Mesenchymal stem cell (in vitro differentiated cells and primary cell): ENCODE data around the gene TTLL9.

ENCODE experiments used
- DNase-seq: peaks from one replicate; pipeline ENCODE4 v3.0.0-alpha.2; 2013
- H2AFZ ChIP-seq: one replicate; pipeline ENCODE4 v1.6.1; 2013; ENCODE audit warnings: low read depth, mild to moderate bottlenecking, control low read depth, inconsistent platforms, low read length, moderate library complexity
- H2AK5ac ChIP-seq: 2 replicates; pipeline ENCODE4 v1.6.1; 2013; ENCODE audit warnings: low read length, moderate library complexity, mild to moderate bottlenecking, inconsistent platforms; ENCODE audit not compliant: severe bottlenecking
- H2BK120ac ChIP-seq: one replicate; pipeline ENCODE4 v1.6.1; 2013; ENCODE audit warnings: low read depth, mild to moderate bottlenecking, inconsistent platforms, low read length, moderate library complexity
- H2BK12ac ChIP-seq, 2 experiments: one replicate each; pipeline ENCODE4 v1.6.1; 2013; ENCODE audit warnings: inconsistent platforms in 2 of 2, low read length in 2 of 2, mild to moderate bottlenecking in 2 of 2, moderate library complexity in 2 of 2, control low read depth in 1 of 2
- H2BK15ac ChIP-seq: one replicate; pipeline ENCODE4 v1.6.1; 2013; ENCODE audit warnings: mild to moderate bottlenecking, low read depth, inconsistent platforms; ENCODE audit not compliant: poor library complexity, severe bottlenecking
- H2BK5ac ChIP-seq: 2 replicates; pipeline ENCODE4 v1.6.1; 2013; ENCODE audit warnings: low read depth, mild to moderate bottlenecking, low read length, control low read depth, inconsistent platforms; ENCODE audit not compliant: poor library complexity, severe bottlenecking
- H3K14ac ChIP-seq, 2 experiments: one replicate each; pipeline ENCODE4 v1.6.1; 2013; ENCODE audit warnings: inconsistent platforms in 2 of 2, low read length in 2 of 2, control low read depth in 1 of 2, mild to moderate bottlenecking in 1 of 2, moderate library complexity in 1 of 2
- H3K18ac ChIP-seq, 2 experiments: one replicate each; pipeline ENCODE4 v1.6.1; 2013; ENCODE audit warnings: inconsistent platforms in 2 of 2, low read length in 2 of 2, control low read depth in 1 of 2, low read depth in 1 of 2, mild to moderate bottlenecking in 1 of 2
- H3K23ac ChIP-seq, 2 experiments: one replicate each; pipeline ENCODE4 v1.6.1; 2013; ENCODE audit warnings: inconsistent platforms in 2 of 2, low read length in 2 of 2, mild to moderate bottlenecking in 2 of 2, moderate library complexity in 2 of 2, control low read depth in 1 of 2
- H3K27ac ChIP-seq: 2 replicates; pipeline ENCODE4 v1.5.1; 2013; ENCODE audit warnings: mild to moderate bottlenecking, moderate library complexity, low read length, control low read depth, inconsistent platforms; ENCODE audit not compliant: poor library complexity, severe bottlenecking
- H3K27me3 ChIP-seq, 2 experiments: 2 replicates each; pipeline versions ENCODE4 v1.6.1 to v1.7.0; 2013; ENCODE audit warnings: low read length in 2 of 2, mild to moderate bottlenecking in 2 of 2, moderate library complexity in 2 of 2, control low read depth in 1 of 2, inconsistent platforms in 1 of 2; ENCODE audit not compliant: control insufficient read depth in 1 of 2, insufficient read depth in 1 of 2
- H3K36me3 ChIP-seq, 2 experiments: 2 replicates each; pipeline versions ENCODE4 v1.6.1 to v1.7.0; 2013; ENCODE audit warnings: low read length in 2 of 2, control low read depth in 1 of 2, inconsistent platforms in 1 of 2, low read depth in 1 of 2, mild to moderate bottlenecking in 1 of 2; ENCODE audit not compliant: insufficient read depth in 2 of 2, control insufficient read depth in 1 of 2
- H3K4ac ChIP-seq, 2 experiments: one replicate each; pipeline ENCODE4 v1.6.1; 2013; ENCODE audit warnings: inconsistent platforms in 2 of 2, low read length in 2 of 2, mild to moderate bottlenecking in 2 of 2, moderate library complexity in 2 of 2, control low read depth in 1 of 2, low read depth in 1 of 2
- H3K4me1 ChIP-seq: 2 replicates; pipeline ENCODE4 v1.6.1; 2013; ENCODE audit warnings: low read depth, low read length, control low read depth; ENCODE audit not compliant: control insufficient read depth, insufficient read depth
- H3K4me2 ChIP-seq: 2 replicates; pipeline ENCODE4 v1.6.1; 2013; ENCODE audit warnings: low read length, mild to moderate bottlenecking, inconsistent platforms; ENCODE audit not compliant: poor library complexity, severe bottlenecking
- H3K4me3 ChIP-seq, 2 experiments: 2 replicates each; pipeline versions ENCODE4 v1.5.1 to v1.7.0; 2013; ENCODE audit warnings: low read length in 2 of 2, mild to moderate bottlenecking in 2 of 2, control low read depth in 1 of 2, low read depth in 1 of 2; ENCODE audit not compliant: insufficient read depth in 1 of 2
- H3K79me1 ChIP-seq: replicated peaks from 2 replicates; pipeline ENCODE4 v1.6.1; 2013; ENCODE audit warnings: mild to moderate bottlenecking, control low read depth, low read length, inconsistent platforms; ENCODE audit not compliant: poor library complexity, severe bottlenecking
- H3K9ac ChIP-seq: 2 replicates; pipeline ENCODE4 v1.7.0; 2013; ENCODE audit warnings: mild to moderate bottlenecking, low read length, moderate library complexity
- H3K9me3 ChIP-seq: 2 replicates; pipeline ENCODE4 v1.7.0; 2013; ENCODE audit warnings: mild to moderate bottlenecking, low read length; ENCODE audit not compliant: control insufficient read depth
- H4K8ac ChIP-seq: one replicate; pipeline ENCODE4 v1.6.1; 2013; ENCODE audit warnings: inconsistent platforms, mild to moderate bottlenecking, low read length, moderate library complexity
- H4K91ac ChIP-seq: one replicate; pipeline ENCODE4 v1.6.1; 2013; ENCODE audit warnings: mild to moderate bottlenecking, low read length, inconsistent platforms
- WGBS: methylation state at CpG from one replicate; pipeline ENCODE4 v1.1.7; 2013; ENCODE audit warnings: mixed read lengths; 5-methylcytosine and 5-hydroxymethylcytosine counted together

TTLL9 gene

DNA sequence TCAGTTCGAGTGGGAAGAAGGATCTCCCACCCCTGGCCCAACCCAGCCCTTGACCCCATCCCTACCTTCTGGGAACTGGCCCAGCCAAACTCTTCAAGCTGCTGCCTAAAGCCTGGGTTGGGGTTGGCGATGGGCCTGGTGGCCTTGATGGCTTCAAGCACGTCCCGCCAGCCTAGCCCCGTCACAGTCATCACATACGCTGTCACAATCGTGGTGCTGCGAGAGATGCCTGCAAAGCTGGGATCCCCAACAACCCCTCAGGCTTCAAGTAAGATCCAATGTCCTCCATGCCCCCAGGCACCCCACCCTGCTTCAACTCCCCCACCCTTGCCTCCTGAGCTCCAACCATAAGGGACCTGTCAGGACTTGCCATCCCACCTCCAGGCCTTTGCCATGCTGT, 7.9 kb upstream of the TTLL9 start:
- no peak overlapping the region for H3K4me2 ChIP-seq
- no peak overlapping the region for H3K23ac ChIP-seq
- H3K9ac ChIP-seq: no peak overlapping the region
- no peaks in the 10 kb centered on the region for H3K36me3 ChIP-seq
- peaks cover 89 to 93% of the 10 kb centered on the region in 2 experiments for H3K27me3 ChIP-seq
- H3K4ac ChIP-seq: no peak overlapping the region
- no peak for DNase-seq
- peaks cover 15% of the 10 kb centered on the region for H3K4me1 ChIP-seq
- H2AFZ ChIP-seq: no peak overlapping the region
- H3K27ac ChIP-seq: no peak overlapping the region
- H3K9me3 ChIP-seq: no peaks in the 10 kb centered on the region
- 93% methylated on average over 8 of the region's 8 CpGs for WGBS
- H3K79me1 ChIP-seq: no peaks in the 10 kb centered on the region
- H2BK5ac ChIP-seq: no peak overlapping the region
- H4K91ac ChIP-seq: no peak overlapping the region
- no peak overlapping the region for H2AK5ac ChIP-seq
- no peak overlapping the region for H3K4me3 ChIP-seq
- no peak overlapping the region for H3K14ac ChIP-seq
- H2BK15ac ChIP-seq: no peak overlapping the region
- no peak overlapping the region for H2BK12ac ChIP-seq
- no peak overlapping the region for H4K8ac ChIP-seq
- no peak overlapping the region for H2BK120ac ChIP-seq
- no peak overlapping the region for H3K18ac ChIP-seq

GRCh38 chr20:31863296-31864085, 6.9 kb upstream of the TTLL9 start:
- Histone ChIP-seq H3K14ac (no peak overlapping the region), H2BK5ac (no peak overlapping the region), H3K27ac (no peak overlapping the region), H2AK5ac (no peak overlapping the region), H3K4ac (no peak overlapping the region), H4K8ac (no peak overlapping the region), H2BK12ac (no peak overlapping the region), H2BK15ac (no peak overlapping the region), H2AFZ (no peak overlapping the region), H3K36me3 (no peaks in the 10 kb centered on the region), H3K18ac (no peak overlapping the region), H2BK120ac (no peak overlapping the region), H3K27me3 (peaks cover 83 to 89% of the 10 kb centered on the region in 2 experiments), H3K23ac (no peak overlapping the region), H4K91ac (no peak overlapping the region), H3K4me3 (no peak overlapping the region), H3K79me1 (no peaks in the 10 kb centered on the region), H3K4me2 (no peak overlapping the region), H3K9ac (no peak overlapping the region), H3K9me3 (no peaks in the 10 kb centered on the region), H3K4me1 (peaks cover 15% of the 10 kb centered on the region)
- WGBS: 89% methylated on average over 8 of the region's 9 CpGs
- no peak for DNase-seq

DNA sequence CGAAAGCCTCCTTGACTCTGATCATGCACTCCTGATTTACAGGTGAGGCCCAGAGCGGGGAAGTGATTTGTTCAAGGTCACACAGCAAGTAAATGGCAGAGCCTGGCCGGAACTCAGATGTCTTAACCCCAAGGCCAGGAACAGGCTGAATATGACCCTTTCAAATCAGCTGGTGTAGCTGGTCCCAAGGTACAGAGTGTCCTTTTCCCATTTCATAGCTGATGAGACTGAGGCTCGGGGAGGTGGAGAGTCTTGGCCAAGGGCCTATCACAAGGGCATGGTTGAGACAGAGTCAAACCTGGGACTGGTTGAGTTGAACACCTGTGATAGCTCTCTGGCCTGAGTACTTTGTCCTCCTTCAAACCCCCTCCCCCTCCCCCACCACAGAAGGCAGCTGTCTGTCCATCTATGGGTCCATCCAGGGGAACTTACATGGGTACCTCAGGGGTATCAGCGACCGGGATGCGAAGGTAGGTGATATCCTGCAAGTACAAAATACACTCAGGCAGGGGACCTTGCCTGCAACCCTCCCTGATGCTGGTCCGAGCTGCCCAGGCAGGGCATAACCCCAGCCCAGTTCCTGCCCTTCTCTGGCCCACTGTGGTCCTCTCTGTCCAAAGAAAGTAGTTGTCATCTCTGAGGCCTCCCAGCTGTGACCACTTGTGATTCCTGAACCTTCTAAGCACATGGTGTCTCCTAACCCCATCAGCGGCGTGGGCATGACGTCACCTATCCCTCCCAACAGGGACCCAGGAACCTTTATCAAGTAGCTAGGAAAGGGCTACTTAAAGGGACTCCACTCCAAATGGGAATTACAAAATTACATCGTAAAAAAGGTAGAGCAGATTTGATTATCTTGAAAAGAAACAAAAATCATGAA, 5.7 kb upstream of the TTLL9 start:
- Histone ChIP-seq H3K36me3 (no peaks in the 10 kb centered on the region), H3K9ac (no peak overlapping the region), H4K8ac (no peak overlapping the region), H3K4me1 (peaks cover 18% of the 10 kb centered on the region), H3K79me1 (no peaks in the 10 kb centered on the region), H3K4me2 (no peak overlapping the region), H3K23ac (no peak overlapping the region), H3K14ac (no peak overlapping the region), H2AFZ (no peak overlapping the region), H3K18ac (no peak overlapping the region), H2BK15ac (no peak overlapping the region), H2BK12ac (no peak overlapping the region), H4K91ac (no peak overlapping the region), H2BK5ac (no peak overlapping the region), H2AK5ac (no peak overlapping the region), H2BK120ac (no peak overlapping the region), H3K4me3 (no peak overlapping the region), H3K4ac (no peak overlapping the region), H3K9me3 (no peaks in the 10 kb centered on the region), H3K27me3 (peaks cover 83 to 88% of the 10 kb centered on the region in 2 experiments), H3K27ac (no peak overlapping the region)
- WGBS: 90% methylated on average over 11 of the region's 12 CpGs
- no peak for DNase-seq

DNA sequence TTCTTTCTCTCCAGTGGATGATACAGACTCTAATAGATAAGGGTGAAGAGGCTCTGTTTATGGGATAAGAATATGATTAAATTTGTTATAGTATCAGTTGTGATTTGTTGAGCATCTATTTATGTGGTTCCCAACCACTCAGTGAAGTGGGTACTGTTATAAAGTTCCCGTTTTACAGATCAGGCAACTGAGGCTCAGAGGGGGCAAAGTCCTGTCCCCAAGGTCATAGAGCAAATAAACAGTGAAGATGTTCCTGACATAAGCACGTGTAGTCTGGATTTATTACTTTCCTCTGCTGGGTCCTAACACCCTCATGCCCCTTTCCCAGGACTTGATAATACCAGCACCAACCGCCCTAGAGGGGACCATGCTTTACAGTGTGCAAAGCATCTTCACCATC, 4.2 kb upstream of the TTLL9 start:
- Histone ChIP-seq H3K4me1 (peaks cover 19% of the 10 kb centered on the region), H4K8ac (no peak overlapping the region), H3K4ac (no peak overlapping the region), H3K14ac (no peak overlapping the region), H3K9ac (no peak overlapping the region), H3K23ac (no peak overlapping the region), H2BK15ac (no peak overlapping the region), H3K4me3 (no peak overlapping the region), H3K27me3 (peaks cover 81 to 87% of the 10 kb centered on the region in 2 experiments), H3K18ac (no peak overlapping the region), H3K27ac (no peak overlapping the region), H3K36me3 (no peaks in the 10 kb centered on the region), H3K4me2 (no peak overlapping the region), H2BK120ac (no peak overlapping the region), H4K91ac (no peak overlapping the region), H2BK12ac (no peak overlapping the region), H2AK5ac (no peak overlapping the region), H2BK5ac (no peak overlapping the region), H3K79me1 (no peaks in the 10 kb centered on the region), H2AFZ (no peak overlapping the region), H3K9me3 (no peaks in the 10 kb centered on the region)
- 59% methylated on average over 3 of the region's 3 CpGs for WGBS
- no peak for DNase-seq
